Body of pancreas (tissue), 4 donors: ENCODE results near the gene MYPOP.

Source experiments
- POLR2A ChIP-seq, 3 donors: fragments of 450-650 bp; IDR thresholded peaks; one replicate each; pipeline ENCODE4 v1.6.1; 2016; ENCODE audit warnings: antibody characterized with exemption in 3 of 3, mild to moderate bottlenecking in 2 of 3
- TF ChIP-seq, protein P1 (sequence below), 7 experiments: fragments of 450-650 bp in 4 of 7; fragments of 200-600 bp in 3 of 7; sonication (generic) in 3 of 7; IDR thresholded peaks; one replicate each; pipeline ENCODE4 v1.5.1; 2016 to 2019; ENCODE audit warnings: antibody characterized with exemption in 7 of 7

DNA sequence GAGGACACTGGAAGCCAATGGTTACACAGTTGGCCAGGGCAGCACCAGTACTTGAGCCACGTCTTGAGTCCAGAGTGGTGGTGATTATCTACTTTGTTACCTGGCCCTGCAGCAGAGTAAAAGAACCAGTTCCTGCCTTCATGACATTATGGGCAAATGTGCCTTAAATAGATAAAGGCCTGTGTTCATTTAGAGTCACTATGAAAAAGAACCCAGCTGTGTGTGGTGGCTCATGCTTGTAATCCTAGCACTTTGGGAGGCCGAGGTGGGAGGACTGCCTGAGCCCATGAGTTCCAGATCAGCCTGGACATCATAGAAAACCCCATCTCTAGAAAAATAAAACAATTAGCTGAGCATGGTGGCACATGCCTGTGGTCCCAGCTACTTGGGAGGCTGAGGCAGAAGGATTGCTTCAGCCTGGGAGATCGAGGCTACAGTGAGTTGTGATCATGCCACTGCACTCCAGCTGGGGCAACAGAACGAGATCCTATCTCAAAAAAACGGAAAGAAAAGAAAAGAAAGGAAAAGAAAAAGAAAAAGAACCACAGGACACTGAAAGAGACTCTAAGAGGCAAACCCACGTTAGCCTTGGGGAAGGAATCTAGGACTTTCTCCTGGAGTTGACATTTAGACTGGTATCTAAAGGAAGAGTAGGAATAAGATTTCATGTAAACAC lies 13.1 kb downstream of the MYPOP start:
- TF ChIP-seq, protein P1, sequence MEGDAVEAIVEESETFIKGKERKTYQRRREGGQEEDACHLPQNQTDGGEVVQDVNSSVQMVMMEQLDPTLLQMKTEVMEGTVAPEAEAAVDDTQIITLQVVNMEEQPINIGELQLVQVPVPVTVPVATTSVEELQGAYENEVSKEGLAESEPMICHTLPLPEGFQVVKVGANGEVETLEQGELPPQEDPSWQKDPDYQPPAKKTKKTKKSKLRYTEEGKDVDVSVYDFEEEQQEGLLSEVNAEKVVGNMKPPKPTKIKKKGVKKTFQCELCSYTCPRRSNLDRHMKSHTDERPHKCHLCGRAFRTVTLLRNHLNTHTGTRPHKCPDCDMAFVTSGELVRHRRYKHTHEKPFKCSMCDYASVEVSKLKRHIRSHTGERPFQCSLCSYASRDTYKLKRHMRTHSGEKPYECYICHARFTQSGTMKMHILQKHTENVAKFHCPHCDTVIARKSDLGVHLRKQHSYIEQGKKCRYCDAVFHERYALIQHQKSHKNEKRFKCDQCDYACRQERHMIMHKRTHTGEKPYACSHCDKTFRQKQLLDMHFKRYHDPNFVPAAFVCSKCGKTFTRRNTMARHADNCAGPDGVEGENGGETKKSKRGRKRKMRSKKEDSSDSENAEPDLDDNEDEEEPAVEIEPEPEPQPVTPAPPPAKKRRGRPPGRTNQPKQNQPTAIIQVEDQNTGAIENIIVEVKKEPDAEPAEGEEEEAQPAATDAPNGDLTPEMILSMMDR (IDR thresholded peaks at IDR 0.05): no peak
- TF ChIP-seq POLR2A (IDR thresholded peaks at IDR 0.05): no peak
